SK-N-SH (cell line): ENCODE results near the gene ENTREP3. TPM values are rescaled to one million over a fixed set of nuclear protein-coding genes. Genes with fewer than 3 reads are reported as not detected.
A peak's percentile ranks its signal among the peaks of the same experiment; 100 is the strongest.
"Not testable (repeated sequence)": the region's sequence is repeated elsewhere in the genome, so short reads cannot be mapped to it uniquely, and the experiment has no call there.

Source experiments
- CTCF ChIA-PET: fragments of 300-600, 350-600 bp; formaldehyde crosslinking; extraction: SDS; loops from one replicate; lab custom pipeline; 2021; lab: Yijun Ruan, JAX
- POLR2A ChIA-PET: fragments of 350-600 bp; sonication (Branson Sonifier 250); formaldehyde crosslinking; extraction: SDS; loops from one replicate; lab custom pipeline; 2020; ENCODE audit warnings: antibody characterized with exemption, inconsistent platforms; lab: Yijun Ruan, JAX
- DNase-seq: peaks from one replicate; pipeline ENCODE4 v3.0.0; 2012
- H2AFZ ChIP-seq: fragments of 200-600 bp; sonication (generic); 2 replicates; pipeline ENCODE4 v1.8.1; 2016; ENCODE audit warnings: antibody characterized with exemption, mild to moderate bottlenecking, low read depth
- H3F3A ChIP-seq: fragments of 200-600 bp; sonication (generic); replicated peaks from 2 replicates; pipeline ENCODE3; 2016; ENCODE audit warnings: antibody characterized with exemption, mild to moderate bottlenecking; ENCODE audit not compliant: insufficient read depth
- H3K27ac ChIP-seq, 2 experiments: fragments of 200-500 bp in 1 of 2; fragments of 200-600 bp in 1 of 2; sonication (Bioruptor generic) in 1 of 2; sonication (generic), shearing (Covaris generic) in 1 of 2; 2 replicates each; pipeline versions ENCODE4 v1.5.1 to v1.6.1; 2014 to 2016; ENCODE audit warnings: low read depth in 2 of 2, inconsistent platforms in 1 of 2, low read length in 1 of 2, mild to moderate bottlenecking in 1 of 2, mixed read lengths in 1 of 2
- H3K27me3 ChIP-seq: fragments of 200-600 bp; sonication (generic), shearing (Covaris generic); 2 replicates; pipeline ENCODE4 v1.6.1; 2016; ENCODE audit warnings: mixed run types; ENCODE audit not compliant: insufficient read depth
- H3K36me3 ChIP-seq, 2 experiments: fragments of 200-500 bp in 1 of 2; fragments of 200-600 bp in 1 of 2; sonication (Bioruptor generic) in 1 of 2; sonication (generic) in 1 of 2; replicated peaks in 1 of 2; 2 replicates each; pipeline versions ENCODE3 to v1.5.1; 2014 to 2016; ENCODE audit warnings: low read length in 1 of 2, mild to moderate bottlenecking in 1 of 2; ENCODE audit not compliant: insufficient read depth in 2 of 2, control insufficient read depth in 1 of 2
- H3K4me1 ChIP-seq, 2 experiments: fragments of 200-500 bp in 1 of 2; fragments of 200-600 bp in 1 of 2; sonication (Bioruptor generic) in 1 of 2; sonication (generic), shearing (Covaris generic) in 1 of 2; 2 replicates each; pipeline versions ENCODE4 v1.5.1 to v1.6.1; 2014 to 2016; ENCODE audit warnings: low read depth in 1 of 2, low read length in 1 of 2, mixed run types in 1 of 2; ENCODE audit not compliant: insufficient read depth in 2 of 2, control insufficient read depth in 1 of 2
- H3K4me2 ChIP-seq: fragments of 200-600 bp; sonication (generic), shearing (Covaris generic); 2 replicates; pipeline ENCODE4 v1.6.1; 2017; ENCODE audit warnings: mixed run types
- H3K4me3 ChIP-seq, 2 experiments: fragments of 200-500 bp in 1 of 2; fragments of 200-600 bp in 1 of 2; sonication (Bioruptor generic) in 1 of 2; sonication (generic), shearing (Covaris generic) in 1 of 2; 2 replicates each; pipeline versions ENCODE4 v1.5.1 to v1.8.1; 2014 to 2016; ENCODE audit warnings: low read depth in 2 of 2, inconsistent platforms in 1 of 2, low read length in 1 of 2, mild to moderate bottlenecking in 1 of 2, mixed read lengths in 1 of 2, moderate library complexity in 1 of 2
- H3K79me2 ChIP-seq: fragments of 200-600 bp; sonication (generic); 2 replicates; pipeline ENCODE4 v1.8.1; 2017; ENCODE audit warnings: mild to moderate bottlenecking; ENCODE audit not compliant: insufficient read depth
- H3K9ac ChIP-seq: fragments of 200-600 bp; sonication (generic); 2 replicates; pipeline ENCODE4 v1.6.1; 2017; ENCODE audit warnings: mixed run types
- H3K9me2 ChIP-seq: fragments of 200-600 bp; sonication (generic); 2 replicates; pipeline ENCODE4 v1.6.1; 2017; ENCODE audit warnings: mixed run types
- H3K9me3 ChIP-seq: fragments of 200-600 bp; sonication (generic); 2 replicates; pipeline ENCODE4 v1.6.1; 2017; ENCODE audit warnings: mixed run types, mild to moderate bottlenecking, moderate library complexity
- H4K20me1 ChIP-seq: fragments of 200-600 bp; sonication (generic); 2 replicates; pipeline ENCODE4 v1.6.1; 2017; ENCODE audit warnings: mild to moderate bottlenecking, mixed run types; ENCODE audit not compliant: insufficient read depth
- CTCF ChIP-seq: fragments of 200-600 bp; sonication (generic); IDR thresholded peaks from 2 replicates; pipeline ENCODE4 v1.6.1; 2017; ENCODE audit warnings: antibody characterized with exemption, mild to moderate bottlenecking, moderate library complexity
- MXI1 ChIP-seq: IDR thresholded peaks from 2 replicates; pipeline ENCODE4 v1.6.1; 2012; ENCODE audit warnings: mild to moderate bottlenecking, low read depth, low read length, improper control_type of control experiment
- NFIC ChIP-seq: IDR thresholded peaks from 2 replicates; pipeline ENCODE4 v1.4.0; 2012; ENCODE audit warnings: borderline replicate concordance
- RCOR1 ChIP-seq: fragments of 150-350 bp; IDR thresholded peaks from 2 replicates; pipeline ENCODE4 v1.6.1; 2017; ENCODE audit warnings: antibody characterized with exemption, low read length
- REST ChIP-seq: IDR thresholded peaks from 2 replicates; pipeline ENCODE4 v1.6.1; 2012; ENCODE audit warnings: mild to moderate bottlenecking, low read depth, low read length, moderate library complexity
- WGBS: methylation state at CpG from one replicate; pipeline ENCODE4 v1.1.6; 2017; ENCODE audit warnings: low lambda C conversion rate; 5-methylcytosine and 5-hydroxymethylcytosine counted together
- polyA plus RNA-seq, 3 experiments: library from polyadenylated mRNA; depleted of rRNA; stranded (reverse); fragments of >200 nt; gene quantifications; 2 replicates each; pipeline ENCODE4 v1.2.3, GENCODE V29; 2012

ENTREP3 gene
- polyA plus RNA-seq, 1 of the 3 experiments (the other 2 are of a cell fraction) = 30.6 TPM

DNA sequence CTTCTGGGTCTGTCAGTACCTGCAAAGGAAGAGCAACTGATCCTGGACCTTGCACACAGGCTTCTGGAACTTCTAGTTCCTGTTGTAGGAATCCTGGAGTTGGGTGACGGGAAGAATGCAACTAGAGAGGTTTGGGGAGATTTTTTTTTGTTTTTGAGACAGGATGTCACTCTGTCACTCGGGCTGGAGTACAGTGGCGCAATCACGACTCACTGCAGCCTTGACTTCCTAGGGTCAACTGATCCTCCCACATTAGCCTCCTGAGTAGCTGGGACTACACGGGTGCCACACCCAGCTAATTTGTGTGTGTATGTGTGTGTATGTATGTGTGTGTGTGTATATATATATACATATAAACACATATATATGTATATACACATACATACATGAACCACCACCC is 18.8 kb downstream of the ENTREP3 start:
- TF ChIP-seq REST = no peak
- no peak for TF ChIP-seq NFIC
- TF ChIP-seq MXI1 = no peak
- no peak for TF ChIP-seq CTCF
- TF ChIP-seq RCOR1 = no peak

DNA sequence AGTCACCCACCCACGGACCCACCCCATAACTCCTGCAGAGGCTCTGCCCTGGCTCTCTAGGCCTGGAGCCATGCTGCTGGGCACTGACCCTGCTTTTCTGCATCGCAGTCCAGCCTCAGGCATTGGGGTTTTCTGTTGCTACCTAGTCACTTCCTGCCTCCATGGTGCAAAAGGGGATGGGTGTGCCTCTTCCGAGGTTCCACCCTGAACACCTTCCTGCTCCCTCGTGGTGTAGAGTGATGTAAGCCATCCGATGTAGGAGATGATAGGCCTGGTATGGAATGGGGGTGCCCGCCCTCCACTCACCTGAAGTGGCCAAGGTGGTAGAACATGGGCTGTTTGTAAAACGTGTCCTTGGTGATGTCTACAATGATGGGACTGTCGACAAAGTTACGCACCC is 19.9 kb downstream of the ENTREP3 start:
- DNase-seq, CTCF ChIA-PET, H3K9me3 ChIP-seq, H3K9me2 ChIP-seq, H4K20me1 ChIP-seq, H3K9ac ChIP-seq, H3K27me3 ChIP-seq, H3K4me1 ChIP-seq, H3K4me2 ChIP-seq, H3K4me3 ChIP-seq, POLR2A ChIA-PET, H2AFZ ChIP-seq, H3F3A ChIP-seq, H3K79me2 ChIP-seq, H3K36me3 ChIP-seq, H3K27ac ChIP-seq: not testable (repeated sequence)
- WGBS = 90% methylated on average over 4 of the region's 9 CpGs

More for the DNA sequence above, 18.8 kb downstream of the ENTREP3 start:
- H3K27me3 ChIP-seq = no peaks in the 10 kb centered on the region
- H3K9me2 ChIP-seq = no peaks in the 10 kb centered on the region
- H3K4me3 ChIP-seq = no peak overlapping the region
- H3F3A ChIP-seq = no peaks in the 10 kb centered on the region
- CTCF ChIA-PET = interaction anchor here (0.6 to 0.8 kb wide), 2 partner anchors 14 to 17 kb away, joined by 3 to 4 read pairs; no protein-coding TSS in a partner anchor
- H4K20me1 ChIP-seq = no peaks in the 10 kb centered on the region
- POLR2A ChIA-PET = no interaction called here
- H3K9me3 ChIP-seq = no peaks in the 10 kb centered on the region
- H3K27ac ChIP-seq = no peak overlapping the region
- no peak for DNase-seq
- peaks cover 8% of the 10 kb centered on the region; the same call in 1 of the 2 replicates for H3K79me2 ChIP-seq
- H3K4me2 ChIP-seq = no peak overlapping the region
- H3K36me3 ChIP-seq = peaks cover 0 to 9% of the 10 kb centered on the region in 2 experiments
- H2AFZ ChIP-seq = no peak overlapping the region
- no peak overlapping the region for H3K9ac ChIP-seq
- WGBS = 74% methylated on average over 5 of the region's 5 CpGs
- peaks cover 0 to 8% of the 10 kb centered on the region in 2 experiments; a peak in 3 of 4 replicates for H3K4me1 ChIP-seq

- H3K79me2 ChIP-seq, H3F3A ChIP-seq, H3K4me3 ChIP-seq, H3K27me3 ChIP-seq, H3K4me2 ChIP-seq, H3K9ac ChIP-seq, H3K36me3 ChIP-seq, DNase-seq, H2AFZ ChIP-seq, CTCF ChIA-PET, POLR2A ChIA-PET, H3K9me2 ChIP-seq, H3K27ac ChIP-seq, H3K9me3 ChIP-seq, H4K20me1 ChIP-seq, H3K4me1 ChIP-seq: not testable (repeated sequence)
- 100% methylated on average over 1 of the region's 5 CpGs for WGBS
Observed at GRCh38 chr1:155233502-155233901, 21.8 kb downstream of the ENTREP3 start.

DNA sequence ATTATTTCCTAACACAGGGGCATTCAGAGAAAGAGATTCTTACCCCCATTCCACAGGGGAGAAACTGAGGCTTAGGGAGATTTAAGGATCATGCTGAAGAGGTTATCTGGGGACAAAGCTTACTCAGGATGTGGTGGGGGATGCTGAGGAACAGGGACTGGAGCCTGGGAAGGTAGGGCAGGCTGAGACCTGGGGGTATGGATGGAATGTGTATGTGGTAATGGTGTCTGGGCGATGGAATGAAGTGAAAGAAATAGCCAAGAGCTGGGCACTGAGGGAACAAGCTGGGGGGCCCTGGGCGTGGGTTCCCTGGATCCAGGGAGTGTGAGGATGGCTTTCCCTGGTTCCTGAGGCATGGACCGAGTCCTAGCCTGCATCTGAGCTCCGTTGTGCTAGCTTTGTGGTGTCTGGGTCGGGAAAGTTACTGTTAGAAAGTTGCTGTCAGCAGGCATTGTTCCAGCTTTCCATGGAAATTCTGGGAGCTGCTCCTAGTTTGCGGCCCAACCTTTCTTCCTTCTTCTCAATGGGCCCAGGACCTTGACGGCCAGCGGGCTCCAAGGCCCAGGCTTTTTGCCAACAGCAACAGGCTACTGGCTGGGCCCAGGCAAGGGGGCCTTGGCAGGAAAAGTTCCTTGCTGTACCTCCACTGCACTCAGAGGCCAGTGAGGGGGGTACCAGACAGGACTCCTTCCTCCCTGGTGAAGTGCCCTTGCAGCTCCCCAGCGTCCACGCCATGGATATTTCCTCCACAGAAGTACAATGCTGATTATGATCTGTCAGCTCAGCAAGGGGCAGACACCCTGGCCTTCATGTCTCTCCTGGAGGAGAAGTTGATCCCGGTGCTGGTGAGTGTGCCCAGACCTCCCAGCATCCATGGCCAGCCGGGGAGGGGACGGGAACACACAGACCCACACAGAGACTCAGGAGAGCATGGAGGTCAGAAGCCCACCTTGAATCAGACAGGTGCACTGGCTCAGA is 23.0 kb downstream of the ENTREP3 start:
- H3K4me2 ChIP-seq, H3K36me3 ChIP-seq, POLR2A ChIA-PET, H3K9me3 ChIP-seq, H3K9me2 ChIP-seq, H2AFZ ChIP-seq, H3K27me3 ChIP-seq, H3F3A ChIP-seq, H4K20me1 ChIP-seq, H3K9ac ChIP-seq, DNase-seq, H3K79me2 ChIP-seq, H3K4me1 ChIP-seq, H3K4me3 ChIP-seq: not testable (repeated sequence)
- peak overlapping the region in 1 of 2 experiments; percentile 28; a peak in 1 of 4 replicates for H3K27ac ChIP-seq
- WGBS = 82% methylated on average over 7 of the region's 13 CpGs
- CTCF ChIA-PET = interaction anchor here (0.7 to 1.1 kb wide), 2 partner anchors 39 to 93 kb away, joined by 3 to 4 read pairs; no protein-coding TSS in a partner anchor
